Stimulated activated CD4-positive, alpha-beta T cell treated with anti-CD3 and anti-CD28 coated beads, Interleukin-2, amount 100 ng/mL, for 48 hours (primary cell): ENCODE results near the gene WDR53.
"Not testable (repeated sequence)": the region's sequence is repeated elsewhere in the genome, so short reads cannot be mapped to it uniquely, and the experiment has no call there.

ENCODE experiments used
- DNase-seq, 2 donors: peaks; one replicate each; pipeline ENCODE4 v3.0.0-alpha.2; 2020

WDR53 gene

DNA sequence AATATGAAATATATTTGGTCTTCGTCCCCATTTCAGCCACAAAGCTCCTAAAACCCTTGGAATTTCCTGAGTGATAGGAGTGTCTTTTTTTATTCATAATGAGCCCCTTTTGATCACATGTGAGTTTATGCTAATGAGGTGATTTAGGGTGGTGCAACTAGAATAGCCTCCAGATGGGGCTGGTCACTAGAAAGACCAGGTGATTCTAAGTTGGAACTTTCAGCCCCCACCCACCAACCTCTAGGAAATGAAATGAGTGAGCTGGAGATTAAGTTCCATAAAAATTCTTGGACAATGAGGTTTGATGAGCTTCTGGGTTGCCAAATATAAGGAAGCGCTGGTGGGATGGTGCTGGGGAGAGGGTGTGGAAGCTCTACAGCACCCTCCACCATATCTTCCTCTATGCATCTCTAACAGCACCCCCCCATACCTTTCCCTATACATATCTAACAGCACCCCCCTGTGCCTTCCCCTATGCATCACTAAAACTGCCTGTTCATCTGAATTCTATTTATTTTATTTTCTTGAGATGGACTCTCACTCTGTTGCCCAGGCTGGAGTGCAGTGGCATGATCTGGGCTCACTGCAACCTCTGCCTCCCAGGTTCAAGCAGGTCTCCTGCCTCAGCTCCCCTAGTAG lies 51.1 kb downstream of the WDR53 start:
- no peak for DNase-seq

DNA sequence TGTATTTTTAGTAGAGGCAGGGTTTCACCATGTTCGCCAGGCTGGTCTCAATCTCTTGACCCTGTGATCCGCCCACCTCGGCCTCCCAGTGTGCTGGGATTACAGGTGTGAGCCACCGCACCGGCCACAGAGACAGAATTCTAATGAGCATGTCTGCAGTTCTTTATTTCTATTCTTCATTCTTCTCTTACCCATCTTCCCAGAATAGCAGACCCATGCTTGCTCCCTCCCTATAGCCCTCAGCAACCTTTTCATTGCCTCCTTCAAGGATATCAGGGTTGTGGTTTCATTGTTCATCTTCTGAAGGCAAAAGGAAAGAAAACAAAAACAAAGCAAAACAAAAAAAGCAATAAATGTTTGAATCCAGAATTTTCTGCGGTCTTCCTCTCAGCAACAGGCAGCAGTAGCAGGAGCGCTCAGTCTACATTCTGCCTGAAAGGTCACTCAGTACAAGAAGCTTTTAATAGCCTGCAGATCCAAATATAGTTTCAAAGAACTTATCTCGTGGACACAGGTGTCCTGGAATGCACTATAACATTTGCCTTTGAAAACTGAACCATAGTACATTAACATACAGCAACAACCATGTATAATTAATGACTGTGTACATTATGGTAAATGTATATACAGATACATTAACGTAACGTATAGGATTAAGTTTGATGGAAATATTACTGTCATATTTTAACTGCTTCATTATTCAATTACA lies 53.3 kb downstream of the WDR53 start, which contains the start of gene SMCO1:
Gene SMCO1 (minus strand): TSS at position 434 of the 709 bp plus-strand sequence. CDS start 137 bp downstream, at position 297.
- DNase-seq: no peak

DNA sequence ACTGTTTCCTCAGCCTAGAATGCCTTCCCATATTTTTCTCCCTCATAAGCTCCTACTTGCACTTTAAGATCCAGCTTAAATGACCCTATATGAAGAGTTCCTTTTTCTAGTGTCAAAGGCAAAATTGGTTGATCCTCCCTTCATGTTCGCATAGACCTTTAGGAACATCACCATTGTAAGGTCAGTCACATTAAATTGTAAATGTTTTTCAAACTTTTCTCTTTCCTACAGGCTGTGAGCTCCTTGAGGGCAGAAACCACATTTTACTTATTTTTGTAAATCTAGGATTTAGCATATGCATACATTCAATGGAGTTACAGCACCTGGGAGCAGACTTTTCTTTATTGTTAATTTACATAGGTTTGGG lies 54.0 kb downstream of the WDR53 start:
- no peak for DNase-seq

DNA sequence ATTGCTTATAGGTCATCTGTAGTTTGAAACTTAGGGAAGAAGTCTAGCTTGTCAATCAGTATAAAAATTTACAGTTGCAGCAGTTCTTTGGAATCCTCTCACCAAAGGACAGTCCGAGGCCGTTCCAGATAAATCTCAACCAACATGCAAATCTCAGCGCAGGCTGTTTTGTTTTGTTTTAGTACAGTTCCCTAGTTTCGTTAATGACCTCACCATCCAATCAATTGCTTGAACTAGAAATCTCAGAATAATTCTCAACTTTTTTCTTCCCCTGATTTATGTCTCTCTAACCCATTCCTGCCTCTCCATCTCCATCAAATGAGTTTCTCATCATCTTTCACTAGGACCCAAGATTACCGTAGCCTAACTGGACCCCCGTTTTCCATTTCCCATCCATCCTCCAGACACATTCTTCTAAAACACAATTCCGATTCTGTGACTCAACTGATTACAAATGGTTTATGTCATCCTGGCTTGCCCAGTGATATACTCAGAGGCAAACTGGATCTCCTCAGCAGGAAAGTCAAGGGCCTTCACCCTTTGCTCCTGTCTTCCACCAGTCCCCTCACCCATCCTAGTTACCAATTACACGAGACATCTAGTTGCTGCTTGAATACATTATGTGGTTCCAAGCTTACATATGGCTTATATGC lies 54.5 kb downstream of the WDR53 start:
- no peak for DNase-seq

DNA sequence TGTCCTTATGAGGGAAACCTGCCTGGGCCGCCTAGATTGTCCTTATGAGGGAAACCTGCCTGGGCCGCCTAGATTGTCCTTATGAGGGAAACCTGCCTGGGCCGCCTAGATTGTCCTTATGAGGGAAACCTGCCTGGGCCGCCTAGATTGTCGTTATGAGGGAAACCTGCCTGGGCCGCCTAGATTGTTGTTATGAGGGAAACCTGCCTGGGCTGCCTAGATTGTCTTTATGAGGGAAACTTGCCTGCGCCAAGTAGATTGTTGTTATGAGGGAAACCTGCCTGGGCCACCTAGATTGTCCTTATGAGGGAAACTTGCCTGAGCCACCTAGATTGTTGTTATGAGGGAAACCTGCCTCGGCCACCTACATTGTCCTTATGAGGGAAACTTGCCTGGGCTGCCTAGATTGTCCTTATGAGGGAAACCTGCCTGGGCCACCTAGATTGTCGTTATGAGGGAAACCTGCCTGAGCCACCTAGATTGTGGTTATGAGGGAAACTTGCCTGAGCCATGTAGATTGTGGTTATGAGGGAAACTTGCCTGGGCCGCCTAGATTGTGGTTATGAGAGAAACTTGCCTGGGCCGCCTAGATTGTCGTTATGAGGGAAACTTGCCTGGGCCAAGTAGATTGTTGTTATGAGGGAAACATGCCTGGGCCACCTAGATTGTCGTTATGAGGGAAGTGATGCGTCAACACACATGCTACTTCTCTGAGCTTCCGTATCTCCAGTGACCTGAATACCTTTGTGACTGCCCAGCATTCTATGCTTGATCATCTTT lies 56.5 kb downstream of the WDR53 start:
- DNase-seq: not testable (repeated sequence)

DNA sequence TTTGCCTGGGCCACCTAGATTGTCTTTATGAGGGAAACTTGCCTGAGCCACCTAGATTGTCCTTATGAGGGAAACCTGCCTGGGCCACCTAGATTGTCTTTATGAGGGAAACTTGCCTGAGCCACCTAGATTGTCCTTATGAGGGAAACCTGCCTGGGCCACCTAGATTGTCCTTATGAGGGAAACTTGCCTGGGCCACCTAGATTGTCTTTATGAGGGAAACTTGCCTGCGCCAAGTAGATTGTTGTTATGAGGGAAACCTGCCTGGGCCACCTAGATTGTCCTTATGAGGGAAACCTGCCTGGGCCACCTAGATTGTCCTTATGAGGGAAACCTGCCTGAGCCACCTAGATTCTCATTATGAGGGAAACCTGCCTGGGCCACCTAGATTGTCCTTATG lies 57.2 kb downstream of the WDR53 start:
- DNase-seq: not testable (repeated sequence)

DNA sequence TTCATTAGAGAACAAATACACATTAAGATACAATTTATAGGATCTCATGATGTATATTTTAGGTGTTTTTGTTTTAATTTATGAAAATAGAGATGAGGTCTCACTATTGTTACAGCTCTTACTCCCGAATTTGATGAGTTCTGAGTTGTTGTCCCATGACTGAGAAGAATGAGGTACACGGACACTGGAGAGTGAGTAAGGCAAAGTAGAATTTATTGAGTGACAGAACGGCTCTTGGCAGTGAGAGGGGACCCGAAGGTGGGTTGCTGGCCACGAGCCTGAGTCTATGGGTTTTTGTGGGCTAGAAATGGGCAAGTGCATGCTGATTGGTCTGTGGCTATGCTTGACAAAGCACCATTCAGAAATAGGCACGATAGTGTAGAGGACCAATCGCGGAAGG lies 61.7 kb downstream of the WDR53 start:
- DNase-seq: no peak

DNA sequence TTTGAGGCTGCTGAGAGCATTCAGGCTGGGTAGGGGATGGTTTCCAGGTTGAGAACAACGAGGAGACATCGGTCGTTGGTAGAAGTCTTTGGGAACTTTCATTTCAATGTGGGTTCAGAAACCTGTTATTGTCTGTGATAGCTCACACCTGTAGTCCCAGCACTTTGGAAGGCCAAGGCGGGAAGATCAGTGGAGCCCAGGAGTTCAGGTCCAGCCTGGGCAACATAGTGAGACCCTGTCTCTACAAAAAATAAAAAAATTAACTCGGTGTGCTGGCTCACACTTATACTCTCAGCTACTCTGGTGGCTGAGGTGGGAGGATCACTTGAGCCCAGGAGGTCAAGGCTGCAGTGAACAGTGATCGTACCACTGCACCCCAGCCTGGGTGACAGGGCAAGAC lies 63.8 kb downstream of the WDR53 start:
- no peak for DNase-seq
